Caki2 (cell line): Measurements from ENCODE around the gene FBRSL1. TPM values are rescaled to one million over a fixed set of nuclear protein-coding genes. Genes with fewer than 3 reads are reported as not detected.

ENCODE experiments used
- DNase-seq: peaks from one replicate; pipeline ENCODE4 v3.0.0-alpha.2; 2015; ENCODE audit warnings: low read depth
- in situ Hi-C: cut with HindIII; loops from 2 replicates; pipeline ENCODE4 v1.10.0; 2016; ENCODE audit warnings: low sequenced_read_pairs, low pct_unique_long_range_greater_than_20kb, mixed read lengths
- total RNA-seq: library from RNA; depleted of rRNA; stranded (reverse); fragments of >200 nt; shearing (Covaris generic); gene quantifications from 2 replicates; pipeline ENCODE4 v1.2.3, GENCODE V29; 2014; ENCODE audit warnings: low replicate concordance

Gene FBRSL1
- total RNA-seq, 1 experiment from 2014 or later = 8.3 TPM

DNA sequence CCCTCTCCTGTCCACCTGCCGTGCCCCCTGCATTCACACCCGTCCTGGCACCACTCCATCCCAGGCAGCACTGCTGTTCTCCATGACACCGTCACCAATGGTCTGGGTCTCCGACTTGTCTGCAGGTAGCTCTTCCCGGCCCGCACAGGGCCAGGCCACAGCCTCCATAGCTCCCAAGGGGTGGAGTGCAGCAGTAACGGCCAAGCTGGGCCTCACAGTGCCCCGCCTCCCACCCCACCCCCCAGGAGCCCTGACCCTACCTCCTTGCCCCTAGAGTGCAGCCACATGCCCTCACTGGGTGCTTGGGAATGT, 12.9 kb downstream of the FBRSL1 start:
- DNase-seq = no peak
- in situ Hi-C loops = no loop called here

DNA sequence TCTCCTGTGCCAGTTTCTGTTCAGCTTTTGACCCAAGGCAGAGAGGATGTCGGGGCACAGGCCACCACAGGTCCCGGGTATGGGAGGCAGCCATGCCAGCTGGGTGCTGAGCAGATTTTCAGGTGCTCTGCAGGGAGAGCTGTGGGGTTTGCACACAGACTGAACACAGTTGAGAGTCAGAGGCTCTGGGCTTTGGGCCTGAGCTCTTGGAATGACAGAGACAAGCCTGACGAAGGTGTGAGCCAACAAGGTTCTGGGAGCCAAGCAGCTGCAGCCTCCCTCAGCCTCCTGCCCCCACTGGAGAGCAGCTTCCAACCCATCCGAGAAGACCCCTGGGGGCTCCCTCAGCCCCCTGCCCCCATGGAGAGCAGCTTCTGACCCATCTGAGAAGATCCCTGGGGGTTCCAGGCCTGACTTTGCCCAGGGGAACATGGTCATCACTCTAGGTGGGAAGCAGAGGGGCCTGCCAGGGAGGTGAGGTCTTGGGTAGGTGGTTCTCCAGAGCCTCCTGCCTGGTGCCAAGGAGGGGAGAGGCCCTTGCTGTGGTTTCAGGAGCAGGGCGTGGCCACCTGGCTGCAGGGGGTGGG, 13.8 kb downstream of the FBRSL1 start:
- DNase-seq = no peak
- in situ Hi-C loops = no loop called here

DNA sequence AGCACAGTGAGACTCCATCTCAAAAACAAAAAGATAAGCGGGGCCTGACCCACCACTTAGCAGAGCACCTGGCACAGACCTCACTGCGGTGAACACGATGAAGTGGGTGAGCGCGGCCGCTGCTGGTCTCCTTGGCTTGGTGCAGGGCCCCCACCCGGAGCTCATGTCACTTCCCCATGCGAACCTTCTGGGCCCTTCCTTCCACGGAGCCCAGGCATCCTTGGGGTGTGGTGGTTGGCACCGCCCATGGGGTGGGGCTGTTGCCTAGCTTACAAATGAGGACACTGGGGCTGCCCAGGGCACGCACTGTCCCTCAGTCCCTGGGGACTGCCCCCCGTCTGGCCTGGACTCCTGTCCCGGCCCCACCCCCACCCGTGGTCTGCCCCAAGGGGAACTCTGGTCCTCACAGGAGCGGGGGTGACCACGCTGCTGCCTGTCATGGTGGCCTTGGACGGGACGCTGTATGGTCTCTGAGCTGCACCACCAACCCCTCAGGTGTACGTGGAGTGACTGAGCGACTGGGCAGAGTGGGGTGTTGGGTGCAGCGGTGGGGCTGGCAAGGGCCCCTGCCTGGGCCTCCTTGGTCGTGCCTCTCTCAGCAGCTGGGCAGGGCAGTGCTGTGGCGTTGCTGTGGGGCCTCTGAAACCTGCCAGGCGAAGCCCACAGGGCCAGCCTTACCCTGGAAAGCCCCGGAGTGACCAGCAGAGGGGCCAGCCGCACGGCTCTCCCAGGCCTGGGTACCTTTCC, 15.3 kb downstream of the FBRSL1 start:
- in situ Hi-C loops = no loop called here
- no peak for DNase-seq

DNA sequence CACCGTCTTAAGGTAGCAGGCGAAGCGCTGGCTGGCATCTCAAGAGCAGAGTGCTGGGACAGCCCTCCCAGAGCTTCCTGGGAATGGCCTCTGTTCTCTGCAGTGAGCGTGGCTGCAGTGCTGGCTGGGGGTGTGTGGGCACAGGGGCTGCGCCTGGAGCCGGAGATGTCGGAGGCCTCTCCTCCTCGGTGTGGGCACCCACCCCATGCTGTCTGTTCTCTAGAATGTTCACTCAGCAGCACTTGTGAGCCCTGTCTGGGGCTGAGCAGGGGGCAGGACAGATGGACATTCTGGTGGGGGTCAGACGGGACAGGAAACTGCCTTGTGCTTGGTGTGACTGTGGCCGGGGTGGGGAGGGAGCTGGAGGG, 15.9 kb downstream of the FBRSL1 start:
- in situ Hi-C loops = no loop called here
- DNase-seq = no peak

DNA sequence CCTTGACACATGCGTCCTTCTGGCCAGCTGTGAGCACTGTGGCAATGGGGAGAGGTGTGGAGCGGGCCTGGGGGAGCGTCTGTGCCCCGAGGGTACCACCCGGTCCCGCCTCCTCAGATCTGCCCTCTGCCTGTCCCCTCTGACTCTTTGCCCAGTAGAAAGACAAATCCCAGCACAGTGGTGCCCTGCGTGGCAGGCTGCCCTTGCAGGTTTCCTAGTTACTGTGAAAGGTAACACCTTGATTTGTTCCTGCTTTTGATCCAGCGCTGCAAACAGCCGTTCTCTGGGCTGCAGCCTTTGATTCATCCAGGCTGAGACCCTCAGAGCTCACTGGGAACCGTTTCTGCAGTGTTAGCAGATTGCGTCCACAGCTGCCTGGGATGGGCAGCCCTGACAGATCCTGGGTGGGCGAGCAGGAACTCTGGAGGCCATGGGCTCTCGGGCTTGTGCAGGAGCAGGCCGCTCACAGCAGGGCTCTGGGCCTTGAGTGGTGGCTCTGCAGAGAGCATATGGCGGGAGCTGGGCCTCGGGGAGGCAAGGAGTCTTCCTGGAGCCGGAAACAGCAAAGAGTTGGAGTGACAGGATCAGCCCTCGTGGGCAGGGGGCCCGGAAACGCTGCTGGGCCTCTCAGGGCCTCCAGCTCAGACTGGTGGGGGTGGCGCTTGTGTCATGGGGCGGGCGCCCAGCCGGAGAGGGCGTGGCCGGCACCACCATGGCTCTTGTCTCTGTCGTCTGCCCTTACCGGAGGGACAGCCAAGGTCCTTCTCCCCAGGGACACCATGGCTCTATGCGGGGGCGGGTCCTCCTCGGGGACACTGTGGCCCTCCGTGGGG, 16.6 kb downstream of the FBRSL1 start:
- DNase-seq = no peak
- in situ Hi-C loops = no loop called here

DNA sequence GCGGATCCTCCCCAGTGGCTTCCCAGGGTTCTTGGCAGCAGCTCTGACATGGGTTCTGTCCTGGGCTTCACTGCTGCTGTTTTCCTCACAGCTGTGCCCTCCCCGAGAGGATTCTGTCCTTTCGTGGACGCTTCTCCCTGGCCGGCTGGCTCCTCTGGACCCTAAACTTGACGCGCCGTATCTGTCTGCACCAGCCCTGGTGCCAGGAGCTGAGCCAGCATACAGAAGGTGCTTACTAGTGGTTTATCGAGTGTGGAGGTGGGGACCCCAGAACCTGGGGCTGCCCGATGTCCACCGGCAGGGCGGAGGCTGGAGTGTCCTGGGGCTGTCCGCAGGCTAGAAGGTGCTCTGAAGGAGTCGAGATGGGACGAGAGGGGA, 17.2 kb downstream of the FBRSL1 start:
- in situ Hi-C loops = no loop called here
- no peak for DNase-seq

DNA sequence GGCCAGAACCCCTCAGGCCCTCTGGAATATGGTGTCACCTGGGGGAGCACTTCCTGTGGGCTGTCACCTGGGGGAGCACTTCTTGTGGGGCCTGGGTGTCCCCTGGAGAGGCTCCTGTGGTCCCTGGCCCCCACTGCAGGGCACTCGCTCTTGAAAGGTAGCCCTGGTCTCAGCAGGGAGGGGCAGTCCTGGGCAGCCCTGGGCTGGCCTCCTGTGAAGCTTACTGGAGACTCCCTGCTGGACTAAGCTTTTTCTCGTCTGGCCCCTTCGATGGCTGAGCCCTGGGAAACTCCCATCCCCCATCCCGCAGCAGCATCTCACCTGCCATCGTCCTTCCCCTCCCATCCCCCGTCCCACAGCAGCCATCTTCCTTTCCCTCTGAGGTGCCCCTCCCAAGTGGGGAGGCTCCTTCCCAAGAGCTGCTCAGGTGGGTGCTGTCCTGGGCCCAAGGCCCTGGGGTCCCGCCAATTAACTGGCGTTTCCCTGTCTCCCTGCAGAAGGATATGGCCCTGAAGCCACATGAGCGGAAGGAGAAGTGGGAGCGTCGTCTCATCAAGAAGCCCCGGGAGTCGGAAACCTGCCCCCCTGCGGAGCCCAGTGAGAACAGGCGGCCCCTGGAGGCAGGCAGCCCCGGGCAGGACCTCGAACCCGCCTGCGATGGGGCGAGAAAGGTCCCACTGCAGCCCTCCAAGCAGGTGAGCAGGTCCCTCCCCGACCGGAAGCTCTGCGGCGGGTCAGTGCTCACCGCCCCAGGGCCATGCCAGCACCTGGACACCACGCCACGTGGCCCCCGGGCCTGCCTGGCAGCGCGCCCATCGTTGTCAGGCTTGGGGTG, 17.9 kb downstream of the FBRSL1 start:
- DNase-seq = no peak
- in situ Hi-C loops = no loop called here

DNA sequence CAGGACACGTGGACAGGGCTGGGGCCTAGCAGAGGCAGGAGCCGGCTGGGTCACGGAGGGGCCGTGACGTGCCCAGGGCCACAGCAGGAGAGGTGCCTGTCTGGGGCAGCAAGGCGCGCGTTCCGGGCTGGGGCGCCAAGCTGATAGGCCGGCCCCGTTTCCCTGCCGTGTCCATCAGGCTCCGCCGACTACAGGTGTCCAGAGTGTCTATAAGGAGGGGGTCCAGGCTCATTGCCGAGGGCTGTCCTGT, 18.5 kb downstream of the FBRSL1 start:
- no peak for DNase-seq
- in situ Hi-C loops = no loop called here

DNA sequence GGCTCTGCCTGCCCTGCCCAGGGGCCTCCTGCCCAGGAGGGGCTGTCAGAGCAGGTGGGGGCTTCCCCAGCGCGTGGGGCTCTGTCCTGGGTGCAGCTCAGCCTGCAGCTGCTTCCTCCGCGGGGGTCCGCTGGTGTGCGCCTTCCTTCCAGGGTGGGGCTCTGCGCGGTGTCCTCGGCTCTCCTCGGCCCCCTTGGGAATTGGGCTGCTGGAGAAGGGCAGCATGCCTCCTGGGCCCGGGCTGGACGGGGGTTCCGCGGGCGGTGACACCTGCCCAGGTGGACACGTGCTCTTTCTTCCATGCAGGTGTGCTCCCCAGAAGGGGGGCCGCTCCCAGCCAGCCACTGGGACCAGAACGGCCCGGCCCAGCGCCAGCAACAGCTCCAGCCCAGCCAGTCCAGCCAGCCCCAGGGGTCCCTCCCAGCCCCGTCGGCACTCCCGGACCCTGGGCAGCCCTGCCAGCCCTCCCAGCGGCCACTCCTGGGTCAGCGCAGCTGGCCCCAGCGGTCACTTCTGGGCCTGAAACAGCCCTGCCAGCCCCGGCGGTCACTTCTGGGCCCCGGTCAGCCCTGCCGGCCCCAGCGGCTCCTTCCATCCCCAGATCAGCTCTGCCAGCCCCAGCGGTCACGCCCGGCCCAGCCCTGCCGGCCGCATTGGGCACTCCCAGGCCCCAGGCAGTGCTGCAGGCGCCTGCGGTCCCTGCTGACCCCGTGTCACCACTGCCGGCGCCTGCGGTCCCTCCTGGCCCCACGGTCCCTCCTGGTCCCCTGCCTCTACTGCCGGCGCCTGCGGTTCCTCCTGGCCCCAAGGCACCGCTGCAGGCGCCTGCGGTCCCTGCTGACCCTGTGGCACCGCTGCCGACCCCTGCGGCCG, 19.1 kb downstream of the FBRSL1 start:
- in situ Hi-C loops = no loop called here
- DNase-seq = no peak

DNA sequence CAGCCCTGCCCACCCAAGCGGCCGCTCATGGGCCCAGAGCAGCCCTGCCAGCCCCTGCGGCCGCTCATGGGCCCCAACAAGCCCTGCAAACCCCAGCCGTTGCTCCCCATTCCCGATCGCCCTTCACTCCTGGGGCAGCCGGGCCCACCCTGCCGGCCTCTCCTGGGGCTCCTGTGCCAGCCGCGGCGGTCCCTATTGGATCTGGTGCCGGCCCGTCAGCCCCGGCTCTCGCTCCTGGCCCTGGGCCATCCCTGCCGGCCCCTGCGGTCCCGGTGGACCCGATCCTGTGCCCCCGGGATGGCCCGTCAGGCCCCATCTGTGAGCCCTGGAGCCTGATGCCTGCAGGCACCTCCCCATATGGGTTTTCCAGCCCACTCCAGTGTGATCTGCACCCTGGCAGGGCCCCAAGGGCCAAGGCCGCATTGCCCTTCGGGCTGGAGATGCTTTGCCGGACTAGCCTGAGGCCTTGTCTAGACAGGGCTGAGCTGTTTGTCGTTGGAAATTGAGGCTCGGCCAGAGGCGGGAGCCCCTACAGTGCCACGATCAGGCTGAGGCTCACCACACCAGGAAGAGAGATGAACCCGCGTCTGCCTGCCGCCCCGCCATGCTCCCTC, 20.3 kb downstream of the FBRSL1 start:
- no peak for DNase-seq
- in situ Hi-C loops = no loop called here

DNA sequence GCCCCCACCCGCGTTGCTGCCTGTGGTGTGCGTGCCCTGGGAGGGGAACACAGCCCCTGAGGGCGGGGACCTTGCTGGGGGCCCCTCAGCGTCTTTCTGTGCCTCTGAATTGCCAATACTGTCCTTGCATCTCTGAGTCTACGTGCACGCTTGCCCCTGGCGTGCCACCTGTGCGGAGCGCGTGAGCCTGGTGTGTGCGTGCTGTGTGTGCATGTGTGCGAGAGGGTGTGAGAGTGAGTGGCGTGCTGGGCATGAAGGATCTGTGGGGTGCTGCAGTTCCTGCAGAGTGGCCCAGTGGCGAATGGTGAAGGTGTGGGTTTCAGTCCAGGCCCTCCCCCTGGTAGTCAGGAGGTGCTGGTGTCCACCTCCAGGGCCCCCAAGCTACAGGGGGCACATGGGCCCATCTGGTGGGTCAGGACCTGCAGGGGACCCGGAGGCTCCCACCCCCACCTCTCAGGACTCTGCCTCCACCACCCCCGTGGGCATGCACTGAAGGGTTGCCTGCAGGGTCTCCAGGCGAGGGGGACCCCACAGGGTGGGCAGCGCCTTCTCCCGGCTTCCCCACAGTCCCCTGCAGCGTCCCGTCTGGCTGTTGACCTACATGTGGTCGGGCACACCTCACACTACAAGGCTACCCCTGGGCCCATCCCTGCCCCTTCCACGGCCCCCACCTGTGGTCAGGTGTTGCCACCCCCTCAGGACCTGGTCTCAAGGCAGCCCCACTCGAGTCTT, 21.0 kb downstream of the FBRSL1 start:
- in situ Hi-C loops = no loop called here
- no peak for DNase-seq

DNA sequence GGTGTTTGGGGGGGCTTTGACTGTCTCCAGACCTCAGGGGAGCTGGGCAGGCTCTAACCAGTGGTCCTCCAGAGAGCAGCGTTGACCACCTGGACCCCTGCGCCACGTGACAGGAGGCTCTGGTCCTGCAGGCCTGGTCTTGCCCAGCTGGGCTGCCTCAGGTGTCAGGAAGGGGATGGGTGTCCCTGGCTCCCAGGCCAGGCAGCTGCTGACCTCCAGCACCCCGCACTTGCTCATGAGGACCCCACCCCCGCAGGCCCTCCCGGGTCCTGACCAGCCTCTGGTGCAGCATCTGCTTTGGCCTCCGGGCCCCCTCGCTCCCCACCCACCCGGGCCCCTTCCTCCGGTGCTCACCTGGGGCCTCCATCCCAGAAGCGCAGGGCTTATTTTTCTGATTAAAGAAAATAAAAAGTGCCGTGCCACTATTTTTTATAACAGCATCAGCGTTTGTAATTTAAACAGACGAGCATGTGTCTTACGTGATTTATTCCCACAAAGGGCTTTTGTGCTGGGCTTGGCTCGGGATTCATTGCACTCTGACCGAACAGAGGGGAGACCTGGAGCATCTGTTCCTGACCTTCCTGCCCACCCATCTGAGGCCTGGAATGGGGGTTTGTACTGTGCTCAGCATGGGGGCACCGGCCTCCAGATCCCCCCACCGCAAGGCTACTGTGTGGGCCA, 21.7 kb downstream of the FBRSL1 start:
- in situ Hi-C loops = no loop called here
- DNase-seq = no peak

DNA sequence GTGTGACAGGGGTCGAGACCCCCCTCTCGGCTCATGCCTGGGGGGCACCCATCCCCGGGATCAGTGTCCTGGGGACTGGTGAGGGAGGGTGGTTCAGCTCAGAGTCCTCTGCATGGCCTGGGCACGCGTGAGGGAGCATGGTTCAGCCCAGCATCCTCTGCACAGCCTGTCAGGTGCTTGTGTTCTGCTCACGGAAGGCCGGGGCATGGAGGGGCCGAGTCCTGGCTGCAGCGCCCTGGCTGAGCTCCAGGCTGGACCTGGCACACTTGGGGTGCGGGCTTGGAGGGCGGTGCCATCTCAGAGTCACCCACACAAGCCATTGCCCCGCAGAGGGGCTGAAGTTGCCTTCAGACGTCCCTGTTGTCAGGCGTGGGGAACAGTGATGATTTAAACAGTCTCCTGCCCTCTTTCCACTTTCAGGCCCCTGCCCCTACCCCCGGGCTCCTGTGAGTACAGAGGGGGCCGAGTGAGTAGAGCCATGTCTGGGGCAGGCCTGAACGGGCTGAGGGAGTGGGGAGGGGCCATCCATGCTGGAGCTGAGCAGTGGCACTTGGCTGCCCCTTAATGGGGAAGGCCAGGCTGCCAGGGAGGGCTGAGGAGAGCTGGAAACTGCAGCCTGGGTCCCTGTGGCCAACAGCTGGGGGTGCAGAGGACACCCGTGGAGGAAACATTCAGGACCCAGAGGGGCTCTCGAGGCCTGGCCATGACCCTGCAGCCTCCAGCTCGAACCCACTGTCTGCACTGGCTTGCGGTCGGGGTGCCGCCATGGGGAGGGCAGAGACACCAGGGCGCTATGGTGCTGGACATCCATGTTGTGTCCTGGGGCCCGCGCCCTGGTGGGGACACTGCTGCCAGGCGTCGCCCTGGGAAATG, 22.5 kb downstream of the FBRSL1 start:
- DNase-seq = no peak
- in situ Hi-C loops = no loop called here

DNA sequence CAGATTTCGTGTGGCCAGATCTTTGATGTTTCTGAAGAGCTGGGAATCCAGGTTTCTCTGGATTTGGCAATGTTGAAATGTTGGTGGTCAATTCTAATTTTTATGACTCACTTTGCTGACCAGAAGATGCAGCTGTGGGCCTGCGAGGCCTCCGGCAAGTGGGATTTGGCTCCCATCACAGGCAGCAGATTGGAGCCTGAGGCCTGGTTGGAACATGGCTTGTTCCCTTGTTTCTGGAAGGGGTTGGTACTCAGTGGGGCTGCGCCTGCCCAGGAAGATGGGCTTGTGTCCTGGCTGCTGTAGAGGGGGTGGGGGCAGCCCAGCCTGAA, 23.1 kb downstream of the FBRSL1 start:
- in situ Hi-C loops = no loop called here
- DNase-seq = no peak

DNA sequence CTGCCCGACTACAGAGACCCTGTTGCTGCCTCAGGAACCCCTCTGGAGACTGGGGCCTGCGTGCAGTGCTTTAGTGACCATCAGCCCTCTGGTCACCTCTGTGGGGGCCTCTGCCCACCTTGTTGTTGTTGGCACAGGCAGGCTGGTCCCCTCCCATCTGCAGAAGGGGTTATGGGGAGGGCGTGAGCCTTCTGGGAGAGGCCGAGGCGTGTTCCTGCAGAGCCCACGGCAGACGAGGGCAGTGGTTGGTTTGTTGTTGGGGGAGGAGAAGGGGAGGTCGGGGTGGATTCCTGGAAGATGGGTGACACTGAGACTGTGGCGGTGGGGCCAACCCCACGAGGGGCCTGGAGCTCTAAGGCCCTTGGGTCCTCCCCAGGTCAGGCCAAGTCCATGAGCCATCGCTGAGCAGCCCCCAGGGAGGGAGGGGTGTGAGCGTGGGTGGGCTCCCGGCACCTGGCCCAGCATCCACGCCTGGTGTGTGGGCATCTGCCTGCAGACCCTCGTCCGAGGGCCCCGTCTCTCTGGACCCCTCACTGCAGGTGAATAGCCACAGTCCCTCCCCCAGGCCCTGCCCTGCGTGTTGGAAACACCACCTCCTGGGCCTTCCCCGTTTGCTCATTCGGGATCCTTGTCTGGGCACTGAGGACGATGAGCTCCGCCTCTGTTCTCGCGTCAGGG, 23.6 kb downstream of the FBRSL1 start:
- in situ Hi-C loops = no loop called here
- DNase-seq = no peak
